ENCODE measurements around the gene ZC3H10. TPM values are rescaled to one million over a fixed set of nuclear protein-coding genes. Genes with fewer than 3 reads are reported as not detected.
A peak's percentile ranks its signal among the peaks of the same experiment; 100 is the strongest.

Gene ZC3H10
- total and polyA plus RNA-seq, 8 donors, result 4.2 to 8.7 (median 5.9) TPM

GRCh38 chr12:56120158-56120846 is 2.2 kb downstream of the ZC3H10 start:
- TF ChIP-seq CTCF (IDR thresholded peaks at IDR 0.05), result no peak
- Histone ChIP-seq H3K4me3 (no peak overlapping the region), H3K4me1 (peaks cover 15 to 49% of the 10 kb centered on the region in 2 donors), H3K27me3 (no peaks in the 10 kb centered on the region), H3K9me3 (no peaks in the 10 kb centered on the region), H3K27ac (peak overlapping the region in 1 of 2 donors; percentile 50), H3K36me3 (peaks cover 0 to 29% of the 10 kb centered on the region in 2 donors)
- DNase-seq (peak in 1 of 4 donors; percentile 79), ATAC-seq (no peak)
- intact Hi-C loops (cut with DNase I), result loop anchor here in 1 of 2 donors (5.0 kb wide), 1 partner anchor 67 kb away; the partner anchor contains the start of gene SMARCC2

- intact Hi-C loops (cut with DNase I), result loop anchor here in 1 of 2 donors (5.0 kb wide), 1 partner anchor 66 kb away; the partner anchor contains the start of gene SMARCC2
- peaks cover 21 to 55% of the 10 kb centered on the region in 2 donors for H3K4me1 ChIP-seq
- no peaks in the 10 kb centered on the region for H3K9me3 ChIP-seq
- no peak for ATAC-seq
- no peak overlapping the region for H3K27ac ChIP-seq
- H3K4me3 ChIP-seq, result no peak overlapping the region
- no peak for TF ChIP-seq CTCF (IDR thresholded peaks at IDR 0.05)
- no peaks in the 10 kb centered on the region for H3K27me3 ChIP-seq
- DNase-seq, result no peak
- peaks cover 0 to 29% of the 10 kb centered on the region in 2 donors for H3K36me3 ChIP-seq
Observed at GRCh38 chr12:56121204-56121870, 3.3 kb downstream of the ZC3H10 start.

GRCh38 chr12:56122637-56123036 is 4.6 kb downstream of the ZC3H10 start:
- peaks cover 34 to 67% of the 10 kb centered on the region in 2 donors for H3K4me1 ChIP-seq
- H3K27me3 ChIP-seq, result no peaks in the 10 kb centered on the region
- H3K36me3 ChIP-seq, result peaks cover 0 to 22% of the 10 kb centered on the region in 2 donors
- no peak overlapping the region for H3K27ac ChIP-seq
- intact Hi-C loops (cut with DNase I), result loop anchor here in 1 of 2 donors (5.0 kb wide), 1 partner anchor 65 kb away; the partner anchor contains the start of gene SMARCC2
- ATAC-seq (no peak), DNase-seq (no peak)
- no peak for TF ChIP-seq CTCF (IDR thresholded peaks at IDR 0.05)
- no peak overlapping the region for H3K4me3 ChIP-seq
- no peaks in the 10 kb centered on the region for H3K9me3 ChIP-seq

GRCh38 chr12:56124133-56124532 is 6.1 kb downstream of the ZC3H10 start:
- Histone ChIP-seq H3K36me3 (peaks cover 0 to 21% of the 10 kb centered on the region in 2 donors), H3K27ac (peak overlapping the region in 1 of 2 donors; percentile 84), H3K27me3 (no peaks in the 10 kb centered on the region), H3K4me3 (no peak overlapping the region), H3K9me3 (no peaks in the 10 kb centered on the region), H3K4me1 (peaks cover 28 to 60% of the 10 kb centered on the region in 2 donors)
- DNase-seq (no peak), ATAC-seq (no peak)
- intact Hi-C loops (cut with DNase I), result loop anchor here in 1 of 2 donors (5.0 kb wide), 1 partner anchor 63 kb away; the partner anchor contains the start of gene SMARCC2
- no peak for TF ChIP-seq CTCF (IDR thresholded peaks at IDR 0.05)

GRCh38 chr12:56126732-56127239 is 8.7 kb downstream of the ZC3H10 start:
- Histone ChIP-seq H3K4me3 (peak overlapping the region in 1 of 2 donors; percentile 77), H3K9me3 (no peaks in the 10 kb centered on the region), H3K27me3 (no peaks in the 10 kb centered on the region), H3K27ac (peak overlapping the region; percentile 84 to 88), H3K4me1 (peaks cover 26 to 63% of the 10 kb centered on the region in 2 donors), H3K36me3 (peaks cover 0 to 21% of the 10 kb centered on the region in 2 donors)
- ATAC-seq (no peak), DNase-seq (no peak)
- intact Hi-C loops (cut with DNase I), result no loop called here
- no peak for TF ChIP-seq CTCF (IDR thresholded peaks at IDR 0.05)

Measured in left lung (tissue), 10 donors.